Measurements from ENCODE around the gene DHRSX. TPM values are rescaled to one million over a fixed set of nuclear protein-coding genes. Genes with fewer than 3 reads are reported as not detected.

DHRSX gene
- total and polyA plus RNA-seq, 9 of the 15 experiments (the other 6 are each of a cell fraction or from before 2014, with no cell fraction given): 0.59 to 11.0 (median 6.2) TPM

- TF ChIP-seq NEUROD1 (IDR thresholded peaks at IDR 0.05; ENCODE audit: borderline replicate concordance, low read depth, low read length, partially characterized antibody) (no peak), NR2C2 (CRISPR knock-in tag; IDR thresholded peaks at IDR 0.05) (no peak), NR2C2 (tag; IDR thresholded peaks at IDR 0.05) (0 out of 2 replicates have a peak, but pooled peaks have one; percentile 7), ZNF165 (CRISPR knock-in tag; IDR thresholded peaks at IDR 0.05; ENCODE audit: borderline replicate concordance) (no peak), CBFB (CRISPR knock-in tag; IDR thresholded peaks at IDR 0.05) (no peak), MXI1 (IDR thresholded peaks at IDR 0.05; ENCODE audit: low read depth, low read length) (no peak), ZNF77 (CRISPR knock-in tag; IDR thresholded peaks at IDR 0.05) (no peak), PURB (CRISPR knock-in tag; IDR thresholded peaks at IDR 0.05; ENCODE audit: low read depth) (no peak), KDM2B (CRISPR knock-in tag; IDR thresholded peaks at IDR 0.05) (no peak), KLF13 (tag; IDR thresholded peaks at IDR 0.05; ENCODE audit: borderline replicate concordance, low read depth) (no peak), ZZZ3 (IDR thresholded peaks at IDR 0.05) (no peak), NR4A1 (CRISPR knock-in tag; IDR thresholded peaks at IDR 0.05) (no peak), NR4A1 (tag; IDR thresholded peaks at IDR 0.05) (peak; percentile 76), NFRKB (IDR thresholded peaks at IDR 0.05; ENCODE audit: low read depth) (peak; percentile 90), PHB (CRISPR knock-in tag; IDR thresholded peaks at IDR 0.05) (no peak), MBD1 (CRISPR knock-in tag; IDR thresholded peaks at IDR 0.05) (no peak), FOS (IDR thresholded peaks at IDR 0.05; ENCODE audit: extremely low read depth, insufficient read length) (no peak), ZNF316 (IDR thresholded peaks at IDR 0.05) (no peak), TFE3 (CRISPR knock-in tag; IDR thresholded peaks at IDR 0.05) (no peak), NR2C1 (IDR thresholded peaks at IDR 0.05) (no peak), NR2C1 (tag; IDR thresholded peaks at IDR 0.05) (0 out of 2 replicates have a peak, but pooled peaks have one; percentile 10), TBL1XR1 (IDR thresholded peaks at IDR 0.05; ENCODE audit: low read length in 2 of 2) (no peak), BACH1 (tag; IDR thresholded peaks at IDR 0.05) (no peak), RFX1 (IDR thresholded peaks at IDR 0.05) (peak; percentile 63), SRSF7 (optimal IDR thresholded peaks at IDR 0.05; ENCODE audit: low read depth, low read length) (no peak), RHOXF2B (CRISPR knock-in tag; conservative IDR thresholded peaks at IDR 0.05) (no peak)
- TF ChIP-seq, protein P1, sequence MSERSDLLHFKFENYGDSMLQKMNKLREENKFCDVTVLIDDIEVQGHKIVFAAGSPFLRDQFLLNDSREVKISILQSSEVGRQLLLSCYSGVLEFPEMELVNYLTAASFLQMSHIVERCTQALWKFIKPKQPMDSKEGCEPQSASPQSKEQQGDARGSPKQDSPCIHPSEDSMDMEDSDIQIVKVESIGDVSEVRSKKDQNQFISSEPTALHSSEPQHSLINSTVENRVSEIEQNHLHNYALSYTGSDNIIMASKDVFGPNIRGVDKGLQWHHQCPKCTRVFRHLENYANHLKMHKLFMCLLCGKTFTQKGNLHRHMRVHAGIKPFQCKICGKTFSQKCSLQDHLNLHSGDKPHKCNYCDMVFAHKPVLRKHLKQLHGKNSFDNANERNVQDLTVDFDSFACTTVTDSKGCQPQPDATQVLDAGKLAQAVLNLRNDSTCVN (CRISPR knock-in tag; IDR thresholded peaks at IDR 0.05): no peak
- TF ChIP-seq, protein P2, sequence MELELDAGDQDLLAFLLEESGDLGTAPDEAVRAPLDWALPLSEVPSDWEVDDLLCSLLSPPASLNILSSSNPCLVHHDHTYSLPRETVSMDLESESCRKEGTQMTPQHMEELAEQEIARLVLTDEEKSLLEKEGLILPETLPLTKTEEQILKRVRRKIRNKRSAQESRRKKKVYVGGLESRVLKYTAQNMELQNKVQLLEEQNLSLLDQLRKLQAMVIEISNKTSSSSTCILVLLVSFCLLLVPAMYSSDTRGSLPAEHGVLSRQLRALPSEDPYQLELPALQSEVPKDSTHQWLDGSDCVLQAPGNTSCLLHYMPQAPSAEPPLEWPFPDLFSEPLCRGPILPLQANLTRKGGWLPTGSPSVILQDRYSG (tag; conservative IDR thresholded peaks at IDR 0.05; ENCODE audit: low read depth): 0 out of 2 replicates have a peak, but pooled peaks have one; percentile 41
These were observed 182.4 kb downstream of the DHRSX start (continued) for GRCh38 chrX:2318371-2318770.
